ENCODE results near the gene SATB2. TPM values are rescaled to one million over a fixed set of nuclear protein-coding genes. Genes with fewer than 3 reads are reported as not detected.

Gene SATB2
- total RNA-seq, 1 donor from 2014 or later, result 1.1 TPM

- ATAC-seq, result no peak
Measured at GRCh38 chr2:199452260-199452990, 5.3 kb downstream of the SATB2 start.

- ATAC-seq, result no peak
Measured at GRCh38 chr2:199449956-199450355, 7.8 kb downstream of the SATB2 start.

- ATAC-seq, result no peak
Measured at GRCh38 chr2:199449455-199449854, 8.3 kb downstream of the SATB2 start.

GRCh38 chr2:199446996-199447576 lies 10.7 kb downstream of the SATB2 start:
- no peak for ATAC-seq

DNA sequence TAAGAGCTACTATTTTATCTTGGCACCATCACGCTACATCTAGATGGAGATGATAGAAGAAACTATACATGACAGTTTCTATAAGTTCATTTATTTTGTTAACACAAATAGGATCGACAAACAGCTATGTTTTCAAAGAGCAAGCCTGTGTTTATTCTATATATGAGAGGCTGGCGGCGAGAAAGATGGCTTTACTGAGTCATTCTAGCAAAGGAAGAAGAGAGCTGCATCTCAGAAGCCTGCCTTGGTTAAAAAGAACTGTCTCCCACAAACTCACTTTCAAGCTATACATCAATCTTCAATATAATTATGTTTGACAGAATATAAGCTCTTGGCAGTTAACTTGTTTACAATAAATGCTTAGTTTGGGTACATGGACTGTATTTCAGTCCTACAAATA lies 13.0 kb downstream of the SATB2 start:
- ATAC-seq, result no peak

GRCh38 chr2:199443589-199444130 lies 14.1 kb downstream of the SATB2 start:
- ATAC-seq, result no peak

DNA sequence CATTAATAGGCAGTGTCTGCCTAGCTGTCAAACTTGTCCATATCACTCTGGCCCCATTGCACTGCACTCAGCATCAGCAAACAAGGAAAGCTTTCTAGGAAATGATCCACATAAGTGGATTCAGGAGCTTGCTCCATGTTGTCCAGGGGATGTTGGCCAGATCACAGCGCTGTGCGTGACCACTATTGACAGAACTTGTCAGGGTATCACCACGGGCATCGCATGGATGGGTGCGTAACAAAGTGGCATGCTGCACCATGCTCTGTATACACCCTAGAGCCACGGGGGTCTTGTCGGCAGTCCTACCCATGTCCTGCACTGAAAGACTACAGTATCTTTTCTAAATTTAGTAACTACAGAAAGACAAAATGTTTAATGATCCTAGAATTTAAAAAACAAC lies 15.6 kb downstream of the SATB2 start:
- no peak for ATAC-seq

- ATAC-seq, result no peak
Measured at GRCh38 chr2:199441759-199442158, 16.0 kb downstream of the SATB2 start.

- no peak for ATAC-seq
Measured at GRCh38 chr2:199440118-199440517, 17.6 kb downstream of the SATB2 start.

GRCh38 chr2:199439542-199439941 lies 18.2 kb downstream of the SATB2 start:
- ATAC-seq, result no peak

DNA sequence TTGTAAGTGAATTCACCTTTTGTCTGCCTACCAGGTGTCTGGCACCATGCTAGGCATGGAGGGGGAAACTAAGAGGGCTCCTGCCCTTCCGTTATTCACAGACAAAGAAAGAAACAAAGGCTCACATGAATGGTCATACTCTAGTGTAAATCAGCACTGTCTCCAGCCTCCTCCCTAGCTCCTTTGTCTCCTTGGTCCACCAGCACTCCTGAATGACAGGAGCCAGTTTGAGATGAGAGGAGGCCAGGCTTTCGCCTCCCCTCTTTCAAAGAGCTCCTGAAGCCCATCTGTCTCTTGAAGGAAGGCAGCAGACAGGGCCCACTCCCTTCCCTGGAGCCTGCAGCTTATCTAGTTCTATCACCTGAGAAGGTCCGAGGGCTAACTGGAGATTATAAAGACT lies 18.7 kb downstream of the SATB2 start:
- ATAC-seq, result no peak

GRCh38 chr2:199434555-199434954 lies 23.2 kb downstream of the SATB2 start:
- ATAC-seq, result no peak

GRCh38 chr2:199433204-199433832 lies 24.4 kb downstream of the SATB2 start:
- no peak for ATAC-seq

GRCh38 chr2:199431746-199432213 lies 26.0 kb downstream of the SATB2 start:
- no peak for ATAC-seq

GRCh38 chr2:199430214-199430613 lies 27.5 kb downstream of the SATB2 start:
- no peak for ATAC-seq

GRCh38 chr2:199428291-199428690 lies 29.4 kb downstream of the SATB2 start:
- no peak for ATAC-seq

DNA sequence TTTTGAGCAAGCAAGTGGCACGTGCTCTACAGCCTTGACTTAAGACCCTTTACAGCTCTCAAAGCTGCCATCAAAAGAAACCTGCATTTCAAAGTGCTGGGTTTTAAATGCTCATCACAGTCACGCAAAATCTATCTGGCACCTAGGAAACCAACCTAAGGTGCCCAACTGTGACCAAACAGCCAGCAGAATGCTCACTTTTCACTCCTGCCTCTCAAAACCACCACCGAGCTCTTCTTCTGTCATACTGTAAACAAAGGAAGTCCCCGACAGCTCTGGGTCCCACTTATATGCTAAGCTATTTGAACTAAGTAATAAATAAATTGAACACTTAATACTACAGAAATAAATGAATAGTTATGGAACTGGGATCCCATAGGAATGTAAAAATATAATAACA lies 33.6 kb downstream of the SATB2 start:
- no peak for ATAC-seq

DNA sequence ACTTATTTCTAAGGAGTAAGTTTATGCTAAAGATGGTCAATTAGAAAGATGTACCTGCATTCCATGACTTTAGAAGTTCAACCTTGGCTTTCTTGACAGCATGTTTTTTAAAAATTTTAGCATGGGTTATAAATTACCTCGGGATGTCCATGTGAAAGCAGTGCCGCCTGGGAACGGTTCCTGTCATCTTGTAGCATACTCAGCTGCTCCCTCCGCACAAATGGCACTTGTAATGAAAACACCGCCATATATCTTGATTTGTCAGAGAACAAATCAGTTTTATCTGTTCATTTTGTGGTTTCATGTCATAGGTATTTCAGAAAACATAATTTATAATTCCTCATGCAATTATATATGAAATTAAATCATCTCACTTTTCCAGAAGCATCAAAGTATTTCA lies 38.3 kb downstream of the SATB2 start:
- no peak for ATAC-seq

DNA sequence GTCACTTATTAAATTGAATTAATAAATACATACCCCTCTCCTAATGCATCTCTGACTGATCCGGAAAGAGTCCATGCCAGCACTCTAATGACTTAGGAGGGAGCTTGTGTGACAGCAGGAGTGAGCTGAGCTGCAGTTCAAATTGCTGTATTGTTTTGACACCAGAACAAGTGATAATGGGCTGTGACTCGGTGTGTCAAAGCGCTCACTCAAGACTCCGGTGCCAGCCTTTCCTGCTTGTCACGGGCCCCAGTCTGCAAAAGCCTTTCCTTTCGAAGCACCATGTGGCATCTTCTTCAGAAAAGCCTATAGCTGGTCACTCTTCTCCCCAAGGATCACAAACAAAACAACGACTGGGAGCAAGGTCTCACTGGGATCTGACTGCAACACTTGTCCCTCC lies 43.3 kb downstream of the SATB2 start:
- no peak for ATAC-seq

DNA sequence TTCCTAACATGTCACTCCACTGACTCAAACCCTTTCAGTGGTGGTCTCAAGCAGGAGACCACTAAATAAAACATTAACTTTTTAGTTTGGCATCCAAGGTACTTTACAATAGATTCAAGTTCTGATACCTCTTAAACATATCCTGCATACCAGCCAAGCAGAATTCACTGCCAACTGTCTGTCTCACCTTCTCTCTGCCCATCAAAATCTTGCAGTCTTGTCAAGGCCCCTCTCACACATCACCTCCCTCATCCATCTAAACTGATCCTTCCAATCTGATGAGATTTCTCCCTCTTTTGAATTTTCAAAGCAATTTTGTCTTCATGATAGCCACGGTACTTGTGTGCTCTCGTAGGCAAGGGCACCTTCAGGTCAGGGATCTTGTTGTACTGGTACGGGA lies 43.7 kb downstream of the SATB2 start:
- ATAC-seq, result no peak

DNA sequence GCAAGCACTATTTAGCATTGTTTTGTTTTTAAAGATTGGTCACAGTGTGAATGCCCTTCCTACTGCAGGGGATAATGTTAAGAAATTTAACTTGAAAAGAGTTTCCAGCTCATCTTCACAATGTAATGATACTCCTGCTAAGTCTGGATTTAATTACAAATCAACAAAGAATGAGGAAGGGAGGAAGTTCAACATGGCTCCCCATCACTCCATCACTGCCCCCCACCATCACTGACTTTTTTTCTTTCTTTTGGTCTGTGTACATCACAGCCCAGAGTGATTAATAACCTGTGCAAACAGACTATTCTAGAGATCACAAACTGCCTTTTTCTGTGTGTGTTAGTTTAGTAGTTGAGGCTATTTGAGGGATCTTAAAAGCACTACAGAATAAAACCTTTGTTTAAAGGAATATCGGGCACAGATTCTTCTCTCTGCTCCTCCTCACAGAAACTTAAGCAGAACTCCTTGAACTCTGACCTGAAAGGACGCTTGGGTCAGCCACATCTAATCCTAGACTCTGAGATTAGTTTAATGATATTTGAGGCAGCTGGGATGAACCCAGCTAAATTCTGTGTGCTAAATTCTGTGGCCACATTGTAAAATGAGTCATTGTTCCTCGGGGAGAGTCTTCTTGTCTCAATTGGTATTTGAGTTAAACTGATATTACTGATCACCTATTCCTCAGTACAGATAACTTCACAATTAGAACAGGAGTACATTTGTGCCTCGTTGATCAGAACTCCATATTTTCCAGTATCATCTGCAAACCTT lies 47.8 kb downstream of the SATB2 start:
- no peak for ATAC-seq

DNA sequence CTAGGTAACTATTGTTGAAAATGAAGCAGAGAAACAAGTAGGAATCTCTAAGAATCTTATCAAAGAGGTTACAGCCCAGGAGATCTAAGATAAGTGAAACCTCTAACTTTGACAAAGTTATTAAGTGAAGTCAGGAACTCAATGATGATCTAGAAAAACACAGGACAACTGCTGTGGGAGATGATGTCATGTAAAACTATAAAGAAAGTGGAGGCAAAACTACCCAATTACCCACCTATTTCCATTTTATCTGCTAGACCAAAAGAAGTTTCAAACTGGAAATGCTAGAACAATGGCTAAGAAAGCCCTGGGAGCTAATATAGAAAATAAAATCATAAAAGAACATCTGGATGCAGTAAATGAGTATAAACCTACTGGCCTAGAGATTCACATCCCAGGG lies 50.3 kb downstream of the SATB2 start:
- no peak for ATAC-seq

GRCh38 chr2:199405241-199405640 lies 52.5 kb downstream of the SATB2 start:
- ATAC-seq, result no peak
